Retinal pigment epithelial cell (primary cell): Measurements from ENCODE around the gene NLK.

ENCODE experiments used
- DNase-seq: peaks from one replicate; pipeline ENCODE4 v3.0.0-alpha.2; 2010; ENCODE audit warnings: low read depth
- H3K4me3 ChIP-seq: 2 replicates; pipeline ENCODE4 v1.5.1; 2011; ENCODE audit warnings: mild to moderate bottlenecking, low read length, control low read depth, moderate library complexity
- CTCF ChIP-seq: conservative IDR thresholded peaks from 2 replicates; pipeline ENCODE4 v1.5.1; 2011; ENCODE audit warnings: low read depth, low read length, control low read depth, inconsistent platforms

Gene NLK

GRCh38 chr17:28085766-28086165 is 43.3 kb downstream of the NLK start:
- H3K4me3 ChIP-seq = no peak overlapping the region
- TF ChIP-seq CTCF = no peak
- no peak for DNase-seq

GRCh38 chr17:28086519-28086918 is 44.0 kb downstream of the NLK start:
- DNase-seq = no peak

GRCh38 chr17:28087743-28088142 is 45.3 kb downstream of the NLK start:
- DNase-seq = no peak
- H3K4me3 ChIP-seq = no peak overlapping the region
- no peak for TF ChIP-seq CTCF

More at GRCh38 chr17:28086519-28086918, 44.0 kb downstream of the NLK start:
- TF ChIP-seq CTCF = no peak
- H3K4me3 ChIP-seq = no peak overlapping the region

- no peak for TF ChIP-seq CTCF
- DNase-seq = no peak
- H3K4me3 ChIP-seq = no peak overlapping the region
These were observed 48.1 kb downstream of the NLK start for GRCh38 chr17:28090551-28090950.

- no peak for DNase-seq
- no peak for TF ChIP-seq CTCF
- no peak overlapping the region for H3K4me3 ChIP-seq
These were observed 49.6 kb downstream of the NLK start for GRCh38 chr17:28092088-28092487.

- DNase-seq = no peak
- TF ChIP-seq CTCF = no peak
- no peak overlapping the region for H3K4me3 ChIP-seq
These were observed 51.7 kb downstream of the NLK start for GRCh38 chr17:28093999-28094716.

GRCh38 chr17:28096756-28097155 is 54.3 kb downstream of the NLK start:
- DNase-seq = no peak
- TF ChIP-seq CTCF = no peak
- no peak overlapping the region for H3K4me3 ChIP-seq
